Uterus (tissue), 4 donors: ENCODE results near the gene MSH3. TPM values are rescaled to one million over a fixed set of nuclear protein-coding genes. Genes with fewer than 3 reads are reported as not detected.
"Not testable (repeated sequence)": the region's sequence is repeated elsewhere in the genome, so short reads cannot be mapped to it uniquely, and the experiment has no call there.

Experiments used
- DNase-seq, 2 donors: peaks; one replicate each; pipeline ENCODE4 v3.0.0-alpha.2; 2019 to 2020
- H3K27ac ChIP-seq, 2 donors: fragments of 200-600 bp; sonication (generic); 1 replicate in 1 of 2; 2 replicates in 1 of 2; pipeline ENCODE4 v1.5.1; 2016 to 2018
- H3K27me3 ChIP-seq, 2 donors: fragments of 200-600 bp; sonication (generic); one replicate each; pipeline ENCODE4 v1.5.1; 2018 to 2019; ENCODE audit warnings: control low read depth in 1 of 2
- H3K36me3 ChIP-seq, 2 donors: fragments of 200-600 bp; sonication (generic); one replicate each; pipeline ENCODE4 v1.5.1; 2019; ENCODE audit warnings: control low read depth in 1 of 2
- H3K4me1 ChIP-seq, 2 donors: fragments of 200-600 bp; sonication (generic); one replicate each; pipeline ENCODE4 v1.5.1; 2018 to 2019; ENCODE audit warnings: control low read depth in 1 of 2
- H3K4me3 ChIP-seq, 2 donors: fragments of 200-600 bp; sonication (generic); 1 replicate in 1 of 2; 2 replicates in 1 of 2; pipeline ENCODE4 v1.5.1; 2018 to 2019; ENCODE audit warnings: mild to moderate bottlenecking in 1 of 2
- H3K9me3 ChIP-seq, 2 donors: fragments of 200-600 bp; sonication (generic); one replicate each; pipeline ENCODE4 v1.5.1; 2019; ENCODE audit warnings: control low read depth in 1 of 2
- POLR2A ChIP-seq, 2 donors: fragments of 450-650 bp; IDR thresholded peaks; one replicate each; pipeline ENCODE4 v1.6.1; 2016; ENCODE audit warnings: antibody characterized with exemption in 2 of 2, mild to moderate bottlenecking in 1 of 2, moderate library complexity in 1 of 2
- intact Hi-C: fragments of 100-400 bp; cut with DNase I; formaldehyde crosslinking; loops from one replicate; pipeline ENCODE4 v1.15.1; 2023; ENCODE audit warnings: low total_unique reads
- total RNA-seq, 4 donors: library from RNA; depleted of rRNA in 3 of 4; stranded (reverse); fragments of >200 nt in 3 of 4; gene quantifications; one replicate each; pipeline versions ENCODE4 v1.1.0 to v1.2.4, GENCODE V29; 2014 to 2023
- TF ChIP-seq, protein P1 (sequence below), 4 experiments: fragments of 200-600 bp in 2 of 4; fragments of 450-650 bp in 2 of 4; sonication (generic) in 2 of 4; IDR thresholded peaks; one replicate each; pipeline ENCODE4 v1.5.1; 2016 to 2019; ENCODE audit warnings: antibody characterized with exemption in 4 of 4, mild to moderate bottlenecking in 2 of 4, moderate library complexity in 1 of 4
- donor health status: DM: yes; HTN: yes; CAD: no.

Gene MSH3
- total RNA-seq, 4 donors from 2014 or later, result 6.4 to 34.3 (median 16.3) TPM

- no peak overlapping the region for H3K27ac ChIP-seq
- no peak overlapping the region for H3K4me3 ChIP-seq
- no peaks in the 10 kb centered on the region for H3K27me3 ChIP-seq
- TF ChIP-seq, protein P1, sequence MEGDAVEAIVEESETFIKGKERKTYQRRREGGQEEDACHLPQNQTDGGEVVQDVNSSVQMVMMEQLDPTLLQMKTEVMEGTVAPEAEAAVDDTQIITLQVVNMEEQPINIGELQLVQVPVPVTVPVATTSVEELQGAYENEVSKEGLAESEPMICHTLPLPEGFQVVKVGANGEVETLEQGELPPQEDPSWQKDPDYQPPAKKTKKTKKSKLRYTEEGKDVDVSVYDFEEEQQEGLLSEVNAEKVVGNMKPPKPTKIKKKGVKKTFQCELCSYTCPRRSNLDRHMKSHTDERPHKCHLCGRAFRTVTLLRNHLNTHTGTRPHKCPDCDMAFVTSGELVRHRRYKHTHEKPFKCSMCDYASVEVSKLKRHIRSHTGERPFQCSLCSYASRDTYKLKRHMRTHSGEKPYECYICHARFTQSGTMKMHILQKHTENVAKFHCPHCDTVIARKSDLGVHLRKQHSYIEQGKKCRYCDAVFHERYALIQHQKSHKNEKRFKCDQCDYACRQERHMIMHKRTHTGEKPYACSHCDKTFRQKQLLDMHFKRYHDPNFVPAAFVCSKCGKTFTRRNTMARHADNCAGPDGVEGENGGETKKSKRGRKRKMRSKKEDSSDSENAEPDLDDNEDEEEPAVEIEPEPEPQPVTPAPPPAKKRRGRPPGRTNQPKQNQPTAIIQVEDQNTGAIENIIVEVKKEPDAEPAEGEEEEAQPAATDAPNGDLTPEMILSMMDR (IDR thresholded peaks at IDR 0.05), result no peak
- no peak for TF ChIP-seq POLR2A (IDR thresholded peaks at IDR 0.05)
- H3K4me1 ChIP-seq, result no peaks in the 10 kb centered on the region
- H3K36me3 ChIP-seq, result no peaks in the 10 kb centered on the region
- no peaks in the 10 kb centered on the region for H3K9me3 ChIP-seq
- DNase-seq, result no peak
- intact Hi-C loops, result no loop called here
Observed at GRCh38 chr5:80884086-80884813, 229.8 kb downstream of the MSH3 start.

DNA sequence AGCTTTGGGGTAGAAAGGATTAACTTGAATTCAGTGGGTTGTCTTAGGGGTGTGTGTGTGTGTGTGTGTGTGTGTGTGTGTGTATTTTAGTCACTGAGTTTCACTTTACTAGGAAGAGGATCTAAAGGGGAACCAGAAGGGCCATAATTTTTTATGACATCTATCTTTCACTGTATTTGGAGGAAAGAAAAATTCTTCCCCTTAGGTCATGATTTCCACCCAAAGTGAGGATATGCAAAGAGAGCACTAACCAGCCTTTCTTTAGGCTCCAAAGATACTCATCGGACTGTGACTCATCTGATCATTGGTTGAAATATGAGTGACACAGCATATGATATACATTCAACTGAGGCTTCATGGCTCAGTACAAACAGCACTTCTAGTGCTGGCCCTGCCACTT, 230.5 kb downstream of the MSH3 start:
- Histone ChIP-seq H3K27ac (no peak overlapping the region), H3K4me1 (no peaks in the 10 kb centered on the region), H3K4me3 (no peak overlapping the region), H3K9me3 (no peaks in the 10 kb centered on the region), H3K36me3 (no peaks in the 10 kb centered on the region), H3K27me3 (no peaks in the 10 kb centered on the region)
- intact Hi-C loops, result no loop called here
- no peak for TF ChIP-seq POLR2A (IDR thresholded peaks at IDR 0.05)
- DNase-seq, result no peak

DNA sequence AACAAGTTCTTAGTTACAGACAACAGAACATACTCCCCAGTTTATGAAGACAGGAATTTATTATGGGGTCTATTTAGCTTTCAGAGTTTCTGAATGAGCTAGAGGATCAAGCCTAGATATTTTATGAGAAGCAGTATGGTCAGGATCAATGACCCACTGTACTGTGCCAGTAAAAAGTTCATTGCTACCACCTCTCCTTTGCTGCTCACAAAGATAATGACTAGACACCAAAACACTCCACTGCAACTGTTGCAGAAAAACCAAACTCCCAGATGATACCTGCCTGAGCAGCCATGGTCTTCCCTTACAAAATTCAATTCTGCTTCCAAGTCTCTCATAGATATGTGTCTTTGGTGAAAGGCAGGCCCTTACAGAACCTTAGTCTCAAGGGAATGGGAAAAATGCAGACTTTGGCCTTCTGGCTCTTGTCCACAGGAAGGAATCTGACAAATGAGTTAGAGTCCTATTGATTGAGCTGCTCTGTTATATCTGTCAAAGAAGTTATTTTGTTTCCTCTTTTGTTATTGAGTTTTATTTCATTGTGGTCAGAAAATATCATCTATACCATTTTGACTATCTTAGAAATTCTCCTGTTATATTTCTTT, 231.0 kb downstream of the MSH3 start:
- intact Hi-C loops, result no loop called here
- no peaks in the 10 kb centered on the region for H3K36me3 ChIP-seq
- no peaks in the 10 kb centered on the region for H3K27me3 ChIP-seq
- no peak overlapping the region for H3K4me3 ChIP-seq
- DNase-seq, result no peak
- H3K9me3 ChIP-seq, result no peaks in the 10 kb centered on the region
- TF ChIP-seq, protein P1 (IDR thresholded peaks at IDR 0.05), result no peak
- no peak for TF ChIP-seq POLR2A (IDR thresholded peaks at IDR 0.05)
- no peak overlapping the region for H3K27ac ChIP-seq
- no peaks in the 10 kb centered on the region for H3K4me1 ChIP-seq

DNA sequence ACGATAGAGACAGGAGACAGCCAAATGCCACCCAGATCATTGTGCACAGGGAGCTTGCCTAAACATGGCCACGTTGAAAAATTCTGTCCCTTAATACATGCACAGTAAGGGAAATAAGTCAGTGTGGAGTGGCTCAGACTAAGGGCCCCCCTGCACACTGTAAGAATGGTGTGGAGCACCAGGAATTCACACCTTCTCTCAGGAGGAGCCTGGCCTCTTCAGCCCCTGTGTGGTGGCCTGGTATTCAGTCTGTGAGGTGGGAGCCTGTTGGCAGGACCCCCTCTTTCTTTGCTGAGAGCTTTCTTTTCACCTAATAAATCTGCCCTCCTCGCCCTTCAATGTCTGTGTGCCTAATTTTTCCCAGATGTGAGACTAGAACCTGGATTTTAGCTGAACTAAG, 239.6 kb downstream of the MSH3 start:
- Histone ChIP-seq H3K4me1 (no peaks in the 10 kb centered on the region), H3K9me3 (no peaks in the 10 kb centered on the region), H3K36me3 (no peaks in the 10 kb centered on the region), H3K27ac (no peak overlapping the region), H3K27me3 (no peaks in the 10 kb centered on the region), H3K4me3 (no peak overlapping the region)
- DNase-seq, result no peak
- intact Hi-C loops, result no loop called here
- TF ChIP-seq, protein P1 (IDR thresholded peaks at IDR 0.05), result no peak
- TF ChIP-seq POLR2A (IDR thresholded peaks at IDR 0.05), result no peak

DNA sequence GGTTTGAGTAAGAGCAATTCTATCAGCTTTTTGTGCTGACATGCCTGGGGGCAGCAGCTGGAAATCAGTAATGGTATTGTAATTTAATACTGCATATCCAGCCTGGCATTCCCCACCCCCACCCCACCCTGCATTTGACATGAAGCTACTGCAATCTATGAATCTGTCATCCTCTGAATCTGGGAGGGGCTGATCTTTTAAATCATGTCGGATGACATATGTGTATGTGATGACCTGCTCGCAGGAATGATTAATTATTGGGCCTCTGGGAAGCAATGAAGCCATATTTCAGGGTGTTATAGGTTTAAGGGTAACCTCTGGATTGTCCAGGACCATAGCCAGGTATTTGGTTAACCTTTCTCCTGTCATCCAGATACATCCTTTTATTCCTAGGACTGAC, 241.1 kb downstream of the MSH3 start:
- intact Hi-C loops, result no loop called here
- no peak for DNase-seq
- Histone ChIP-seq H3K36me3 (no peaks in the 10 kb centered on the region), H3K27ac (no peak overlapping the region), H3K4me1 (no peaks in the 10 kb centered on the region), H3K9me3 (no peaks in the 10 kb centered on the region), H3K4me3 (no peak overlapping the region), H3K27me3 (no peaks in the 10 kb centered on the region)
- TF ChIP-seq POLR2A (IDR thresholded peaks at IDR 0.05), result no peak
- TF ChIP-seq, protein P1 (IDR thresholded peaks at IDR 0.05), result no peak

- H3K9me3 ChIP-seq, H3K4me1 ChIP-seq, H3K27me3 ChIP-seq, H3K36me3 ChIP-seq, H3K27ac ChIP-seq, intact Hi-C loops, H3K4me3 ChIP-seq, DNase-seq: not testable (repeated sequence)
Observed at GRCh38 chr5:80902624-80903023, 248.2 kb downstream of the MSH3 start.
